Stimulated activated CD8-positive, alpha-beta memory T cell treated with anti-CD3 and anti-CD28 coated beads, Interleukin-15, amount 100 ng/mL, for 24 hours (primary cell): ENCODE results near the gene LBX1.

Source experiments
- DNase-seq: peaks from one replicate; pipeline ENCODE4 v3.0.0-alpha.2; 2020; ENCODE audit warnings: low read depth

LBX1 gene

GRCh38 chr10:101224910-101225823 lies 4.1 kb downstream of the LBX1 start:
- no peak for DNase-seq

GRCh38 chr10:101224060-101224909 lies 5.0 kb downstream of the LBX1 start:
- DNase-seq = no peak

- no peak for DNase-seq
Observed at GRCh38 chr10:101223274-101224059, 5.8 kb downstream of the LBX1 start.

- no peak for DNase-seq
Observed at GRCh38 chr10:101222683-101223273, 6.5 kb downstream of the LBX1 start.

- no peak for DNase-seq
Observed at GRCh38 chr10:101221963-101222531, 7.2 kb downstream of the LBX1 start.

- no peak for DNase-seq
Observed at GRCh38 chr10:101221549-101221948, 7.7 kb downstream of the LBX1 start.

- no peak for DNase-seq
Observed at GRCh38 chr10:101219946-101220451, 9.3 kb downstream of the LBX1 start.

- no peak for DNase-seq
Observed at GRCh38 chr10:101219139-101219945, 9.9 kb downstream of the LBX1 start.

- no peak for DNase-seq
Observed at GRCh38 chr10:101218351-101219138, 10.7 kb downstream of the LBX1 start.

- no peak for DNase-seq
Observed at GRCh38 chr10:101217450-101218281, 11.6 kb downstream of the LBX1 start.

GRCh38 chr10:101217044-101217425 lies 12.2 kb downstream of the LBX1 start:
- DNase-seq = no peak

- no peak for DNase-seq
Observed at GRCh38 chr10:101216207-101217043, 12.8 kb downstream of the LBX1 start.

- no peak for DNase-seq
Observed at GRCh38 chr10:101215397-101216206, 13.7 kb downstream of the LBX1 start.

GRCh38 chr10:101214446-101215396 lies 14.5 kb downstream of the LBX1 start:
- DNase-seq = peak; percentile 75

GRCh38 chr10:101208543-101208942 lies 20.7 kb downstream of the LBX1 start:
- DNase-seq = no peak

- no peak for DNase-seq
Observed at GRCh38 chr10:101207026-101207425, 22.2 kb downstream of the LBX1 start.
